ENCODE results near the gene TEKT1. TPM values are rescaled to one million over a fixed set of nuclear protein-coding genes. Genes with fewer than 3 reads are reported as not detected.

TEKT1 gene
- total and polyA plus RNA-seq, 9 of the 15 experiments (the other 6 are each of a cell fraction or from before 2014, with no cell fraction given): 0.06 TPM; not detected in 8

- in situ Hi-C loops (cut with MboI) (no loop called here), intact Hi-C loops (cut with micrococcal nuclease) (no loop called here)
- ChIA-PET CTCF (ENCODE audit: low intra/inter-chr PET ratio) (no interaction called here), POLR2A (no interaction called here)
- H3K79me2 ChIP-seq (ENCODE audit: control insufficient read depth, insufficient read depth, low read length): no peaks in the 10 kb centered on the region
- no peaks in the 10 kb centered on the region for H3K4me1 ChIP-seq (replicated peaks in 1 of 2; ENCODE audit: control insufficient read depth in 2 of 2, insufficient read depth in 2 of 2, low read length in 2 of 2)
- no peak overlapping the region for H3K9ac ChIP-seq (ENCODE audit: insufficient read depth in 1 of 2, low read depth in 2 of 2, low read length in 2 of 2)
- H2AFZ ChIP-seq (ENCODE audit: low read depth, low read length): no peak overlapping the region
- no peaks in the 10 kb centered on the region for H3K9me1 ChIP-seq (ENCODE audit: control insufficient read depth, insufficient read depth, low read length)
- no peaks in the 10 kb centered on the region for H3K36me3 ChIP-seq (ENCODE audit: control insufficient read depth, insufficient read depth, low read length)
- WGBS (ENCODE audit: insufficient coverage, low coverage, missing lambda C conversion rate): 28% methylated on average over 6 of the region's 6 CpGs
- H3K27me3 ChIP-seq (ENCODE audit: control insufficient read depth in 2 of 2, insufficient read depth in 2 of 2, low read length in 2 of 2): no peaks in the 10 kb centered on the region
- no peaks in the 10 kb centered on the region for H4K20me1 ChIP-seq (replicated peaks; ENCODE audit: control insufficient read depth, insufficient read depth, low read length)
- no peaks in the 10 kb centered on the region for H3K9me3 ChIP-seq (replicated peaks; ENCODE audit: control insufficient read depth, insufficient read depth, low read depth, low read length)
- BruUV-seq (replicated peaks): no TSS peak
- no peak overlapping the region for H3K4me2 ChIP-seq (ENCODE audit: insufficient read depth, low read length)
- H3K27ac ChIP-seq (ENCODE audit: extremely low read depth, low read depth, low read length): no peak overlapping the region
- H3K4me3 ChIP-seq: no peak overlapping the region
- FAIRE-seq: no peak
- ATAC-seq: no peak
- no peak for DNase-seq (ENCODE audit: extremely low read depth in 1 of 4, low spot score in 3 of 4)
- TF ChIP-seq TCF7 (IDR thresholded peaks at IDR 0.05; ENCODE audit: borderline replicate concordance) (no peak), BRCA1 (IDR thresholded peaks at IDR 0.05) (no peak), BRCA1 (CRISPR knock-in tag; IDR thresholded peaks at IDR 0.05) (no peak), SMARCE1 (IDR thresholded peaks at IDR 0.05) (no peak), ZNF175 (CRISPR knock-in tag; IDR thresholded peaks at IDR 0.05; ENCODE audit: low read depth) (no peak), PML (IDR thresholded peaks at IDR 0.05; ENCODE audit: low read length) (no peak), ZNF639 (CRISPR knock-in tag; conservative IDR thresholded peaks at IDR 0.05 in 1 of 2, IDR thresholded peaks at IDR 0.05 in 1 of 2) (no peak), CSDE1 (IDR thresholded peaks at IDR 0.05) (no peak), ZBTB7A (IDR thresholded peaks at IDR 0.05; ENCODE audit: borderline replicate concordance, control insufficient read depth, low read depth, low read length) (no peak), ZNF75A (CRISPR knock-in tag; IDR thresholded peaks at IDR 0.05) (no peak), ZBTB2 (IDR thresholded peaks at IDR 0.05) (no peak), MEIS2 (IDR thresholded peaks at IDR 0.05; ENCODE audit: partially characterized antibody) (no peak), AFF4 (CRISPR knock-in tag; IDR thresholded peaks at IDR 0.05) (no peak), CCAR2 (IDR thresholded peaks at IDR 0.05; ENCODE audit: low read depth, low read length) (no peak), NCOA4 (IDR thresholded peaks at IDR 0.05; ENCODE audit: partially characterized antibody) (no peak), YBX1 (IDR thresholded peaks at IDR 0.05) (no peak)
These were observed 25.8 kb upstream of the TEKT1 start for GRCh38 chr17:6857336-6857735.
